Ishikawa (cell line): ENCODE results near the gene KCNJ9.

Source experiments
- CEBPB ChIP-seq: IDR thresholded peaks from 2 replicates; pipeline ENCODE4 v1.6.1; 2012
- CREB1 ChIP-seq: IDR thresholded peaks from 2 replicates; pipeline ENCODE4 v1.6.1; 2012; ENCODE audit warnings: low read depth
- EGR1 ChIP-seq: IDR thresholded peaks from 2 replicates; pipeline ENCODE4 v1.6.1; 2012
- EP300 ChIP-seq: IDR thresholded peaks from 2 replicates; pipeline ENCODE4 v1.6.1; 2012; ENCODE audit warnings: borderline replicate concordance
- MAX ChIP-seq: IDR thresholded peaks from 2 replicates; pipeline ENCODE4 v1.6.1; 2012
- NFIC ChIP-seq: IDR thresholded peaks from 2 replicates; pipeline ENCODE4 v1.6.1; 2012
- RAD21 ChIP-seq: IDR thresholded peaks from 2 replicates; pipeline ENCODE4 v1.6.1; 2012; ENCODE audit warnings: low read depth
- REST ChIP-seq: IDR thresholded peaks from 2 replicates; pipeline ENCODE4 v1.6.1; 2012; ENCODE audit warnings: low read depth, mild to moderate bottlenecking
- TAF1 ChIP-seq: IDR thresholded peaks from 2 replicates; pipeline ENCODE4 v1.6.1; 2012; ENCODE audit warnings: low read depth, mild to moderate bottlenecking
- TEAD4 ChIP-seq: IDR thresholded peaks from 2 replicates; pipeline ENCODE4 v1.6.1; 2012
- USF1 ChIP-seq: IDR thresholded peaks from 2 replicates; pipeline ENCODE4 v1.6.1; 2012
- YY1 ChIP-seq: IDR thresholded peaks from 2 replicates; pipeline ENCODE4 v1.6.1; 2012; ENCODE audit warnings: low read depth

GRCh38 chr1:160121388-160121787 lies 40.0 kb downstream of the KCNJ9 start:
- TF ChIP-seq EGR1 (no peak), RAD21 (no peak), NFIC (no peak), REST (no peak), EP300 (no peak), TAF1 (no peak), TEAD4 (no peak), MAX (no peak), USF1 (no peak), CREB1 (no peak), CEBPB (no peak), YY1 (no peak)
